Mesenchymal stem cell (in vitro differentiated cells and primary cell): Measurements from ENCODE around the gene PIP4K2A.
A peak's percentile ranks its signal among the peaks of the same experiment; 100 is the strongest.

Source experiments
- DNase-seq: peaks from one replicate; pipeline ENCODE4 v3.0.0-alpha.2; 2013
- H2AFZ ChIP-seq: one replicate; pipeline ENCODE4 v1.6.1; 2013; ENCODE audit warnings: low read depth, mild to moderate bottlenecking, control low read depth, inconsistent platforms, low read length, moderate library complexity
- H2AK5ac ChIP-seq: 2 replicates; pipeline ENCODE4 v1.6.1; 2013; ENCODE audit warnings: low read length, moderate library complexity, mild to moderate bottlenecking, inconsistent platforms; ENCODE audit not compliant: severe bottlenecking
- H2BK120ac ChIP-seq: one replicate; pipeline ENCODE4 v1.6.1; 2013; ENCODE audit warnings: low read depth, mild to moderate bottlenecking, inconsistent platforms, low read length, moderate library complexity
- H2BK12ac ChIP-seq, 2 experiments: one replicate each; pipeline ENCODE4 v1.6.1; 2013; ENCODE audit warnings: inconsistent platforms in 2 of 2, low read length in 2 of 2, mild to moderate bottlenecking in 2 of 2, moderate library complexity in 2 of 2, control low read depth in 1 of 2
- H2BK15ac ChIP-seq: one replicate; pipeline ENCODE4 v1.6.1; 2013; ENCODE audit warnings: mild to moderate bottlenecking, low read depth, inconsistent platforms; ENCODE audit not compliant: poor library complexity, severe bottlenecking
- H2BK5ac ChIP-seq: 2 replicates; pipeline ENCODE4 v1.6.1; 2013; ENCODE audit warnings: low read depth, mild to moderate bottlenecking, low read length, control low read depth, inconsistent platforms; ENCODE audit not compliant: poor library complexity, severe bottlenecking
- H3K14ac ChIP-seq, 2 experiments: one replicate each; pipeline ENCODE4 v1.6.1; 2013; ENCODE audit warnings: inconsistent platforms in 2 of 2, low read length in 2 of 2, control low read depth in 1 of 2, mild to moderate bottlenecking in 1 of 2, moderate library complexity in 1 of 2
- H3K18ac ChIP-seq, 2 experiments: one replicate each; pipeline ENCODE4 v1.6.1; 2013; ENCODE audit warnings: inconsistent platforms in 2 of 2, low read length in 2 of 2, control low read depth in 1 of 2, low read depth in 1 of 2, mild to moderate bottlenecking in 1 of 2
- H3K23ac ChIP-seq, 2 experiments: one replicate each; pipeline ENCODE4 v1.6.1; 2013; ENCODE audit warnings: inconsistent platforms in 2 of 2, low read length in 2 of 2, mild to moderate bottlenecking in 2 of 2, moderate library complexity in 2 of 2, control low read depth in 1 of 2
- H3K27ac ChIP-seq: 2 replicates; pipeline ENCODE4 v1.5.1; 2013; ENCODE audit warnings: mild to moderate bottlenecking, moderate library complexity, low read length, control low read depth, inconsistent platforms; ENCODE audit not compliant: poor library complexity, severe bottlenecking
- H3K27me3 ChIP-seq, 2 experiments: 2 replicates each; pipeline versions ENCODE4 v1.6.1 to v1.7.0; 2013; ENCODE audit warnings: low read length in 2 of 2, mild to moderate bottlenecking in 2 of 2, moderate library complexity in 2 of 2, control low read depth in 1 of 2, inconsistent platforms in 1 of 2; ENCODE audit not compliant: control insufficient read depth in 1 of 2, insufficient read depth in 1 of 2
- H3K36me3 ChIP-seq, 2 experiments: 2 replicates each; pipeline versions ENCODE4 v1.6.1 to v1.7.0; 2013; ENCODE audit warnings: low read length in 2 of 2, control low read depth in 1 of 2, inconsistent platforms in 1 of 2, low read depth in 1 of 2, mild to moderate bottlenecking in 1 of 2; ENCODE audit not compliant: insufficient read depth in 2 of 2, control insufficient read depth in 1 of 2
- H3K4ac ChIP-seq, 2 experiments: one replicate each; pipeline ENCODE4 v1.6.1; 2013; ENCODE audit warnings: inconsistent platforms in 2 of 2, low read length in 2 of 2, mild to moderate bottlenecking in 2 of 2, moderate library complexity in 2 of 2, control low read depth in 1 of 2, low read depth in 1 of 2
- H3K4me1 ChIP-seq: 2 replicates; pipeline ENCODE4 v1.6.1; 2013; ENCODE audit warnings: low read depth, low read length, control low read depth; ENCODE audit not compliant: control insufficient read depth, insufficient read depth
- H3K4me2 ChIP-seq: 2 replicates; pipeline ENCODE4 v1.6.1; 2013; ENCODE audit warnings: low read length, mild to moderate bottlenecking, inconsistent platforms; ENCODE audit not compliant: poor library complexity, severe bottlenecking
- H3K4me3 ChIP-seq, 2 experiments: 2 replicates each; pipeline versions ENCODE4 v1.5.1 to v1.7.0; 2013; ENCODE audit warnings: low read length in 2 of 2, mild to moderate bottlenecking in 2 of 2, control low read depth in 1 of 2, low read depth in 1 of 2; ENCODE audit not compliant: insufficient read depth in 1 of 2
- H3K79me1 ChIP-seq: replicated peaks from 2 replicates; pipeline ENCODE4 v1.6.1; 2013; ENCODE audit warnings: mild to moderate bottlenecking, control low read depth, low read length, inconsistent platforms; ENCODE audit not compliant: poor library complexity, severe bottlenecking
- H3K9ac ChIP-seq: 2 replicates; pipeline ENCODE4 v1.7.0; 2013; ENCODE audit warnings: mild to moderate bottlenecking, low read length, moderate library complexity
- H3K9me3 ChIP-seq: 2 replicates; pipeline ENCODE4 v1.7.0; 2013; ENCODE audit warnings: mild to moderate bottlenecking, low read length; ENCODE audit not compliant: control insufficient read depth
- H4K8ac ChIP-seq: one replicate; pipeline ENCODE4 v1.6.1; 2013; ENCODE audit warnings: inconsistent platforms, mild to moderate bottlenecking, low read length, moderate library complexity
- H4K91ac ChIP-seq: one replicate; pipeline ENCODE4 v1.6.1; 2013; ENCODE audit warnings: mild to moderate bottlenecking, low read length, inconsistent platforms
- WGBS: methylation state at CpG from one replicate; pipeline ENCODE4 v1.1.7; 2013; ENCODE audit warnings: mixed read lengths; 5-methylcytosine and 5-hydroxymethylcytosine counted together

The PIP4K2A gene

GRCh38 chr10:22737587-22737986 lies 23.2 kb upstream of the PIP4K2A start:
- Histone ChIP-seq H2BK5ac (no peak overlapping the region), H3K9ac (peak overlapping the region; percentile 53), H2BK12ac (peak overlapping the region in 1 of 2 experiments; percentile 42), H3K4me2 (no peak overlapping the region), H3K23ac (no peak overlapping the region), H3K4ac (no peak overlapping the region), H2AFZ (no peak overlapping the region), H3K4me1 (peaks cover 3% of the 10 kb centered on the region), H3K14ac (no peak overlapping the region), H3K4me3 (no peak overlapping the region), H4K8ac (no peak overlapping the region), H2AK5ac (peak overlapping the region; percentile 57), H3K36me3 (no peaks in the 10 kb centered on the region), H3K27ac (peak overlapping the region; percentile 6), H3K27me3 (no peaks in the 10 kb centered on the region), H4K91ac (no peak overlapping the region), H2BK15ac (no peak overlapping the region), H3K18ac (peak overlapping the region; percentile 3 to 49), H2BK120ac (peak overlapping the region; percentile 34), H3K79me1 (no peaks in the 10 kb centered on the region), H3K9me3 (no peaks in the 10 kb centered on the region)
- 9% methylated on average over 1 of the region's 1 CpG for WGBS
- peak; percentile 84 for DNase-seq

GRCh38 chr10:22736134-22736533 lies 21.8 kb upstream of the PIP4K2A start:
- peaks cover 3% of the 10 kb centered on the region for H3K4me1 ChIP-seq
- H2BK120ac ChIP-seq = no peak overlapping the region
- no peaks in the 10 kb centered on the region for H3K9me3 ChIP-seq
- H2BK5ac ChIP-seq = no peak overlapping the region
- no peaks in the 10 kb centered on the region for H3K27me3 ChIP-seq
- no peak overlapping the region for H3K27ac ChIP-seq
- H3K4me3 ChIP-seq = no peak overlapping the region
- no peak overlapping the region for H3K4me2 ChIP-seq
- H2AFZ ChIP-seq = no peak overlapping the region
- H3K79me1 ChIP-seq = no peaks in the 10 kb centered on the region
- no peak overlapping the region for H3K18ac ChIP-seq
- no peak overlapping the region for H3K4ac ChIP-seq
- no peak for DNase-seq
- no peak overlapping the region for H4K91ac ChIP-seq
- no peak overlapping the region for H4K8ac ChIP-seq
- no peak overlapping the region for H2BK12ac ChIP-seq
- H2BK15ac ChIP-seq = no peak overlapping the region
- H3K23ac ChIP-seq = no peak overlapping the region
- H3K36me3 ChIP-seq = no peaks in the 10 kb centered on the region
- H2AK5ac ChIP-seq = no peak overlapping the region
- H3K14ac ChIP-seq = no peak overlapping the region
- H3K9ac ChIP-seq = no peak overlapping the region

GRCh38 chr10:22733992-22734391 lies 19.6 kb upstream of the PIP4K2A start:
- DNase-seq = no peak
- no peak overlapping the region for H2BK12ac ChIP-seq
- H3K4ac ChIP-seq = no peak overlapping the region
- H3K27ac ChIP-seq = no peak overlapping the region
- no peaks in the 10 kb centered on the region for H3K27me3 ChIP-seq
- peaks cover 3% of the 10 kb centered on the region for H3K4me1 ChIP-seq
- no peak overlapping the region for H3K14ac ChIP-seq
- no peak overlapping the region for H3K18ac ChIP-seq
- no peak overlapping the region for H2BK15ac ChIP-seq
- H4K8ac ChIP-seq = no peak overlapping the region
- no peak overlapping the region for H3K9ac ChIP-seq
- no peak overlapping the region for H3K23ac ChIP-seq
- H4K91ac ChIP-seq = no peak overlapping the region
- no peak overlapping the region for H2BK120ac ChIP-seq
- no peak overlapping the region for H2AFZ ChIP-seq
- H3K4me2 ChIP-seq = no peak overlapping the region
- no peaks in the 10 kb centered on the region for H3K9me3 ChIP-seq
- no peak overlapping the region for H2AK5ac ChIP-seq
- 74% methylated on average over 1 of the region's 3 CpGs for whole genome bisulfite sequencing
- H3K4me3 ChIP-seq = no peak overlapping the region
- no peaks in the 10 kb centered on the region for H3K79me1 ChIP-seq
- H3K36me3 ChIP-seq = no peaks in the 10 kb centered on the region
- H2BK5ac ChIP-seq = no peak overlapping the region

- Histone ChIP-seq H2AFZ (no peak overlapping the region), H3K9ac (no peak overlapping the region), H2BK120ac (no peak overlapping the region), H4K8ac (no peak overlapping the region), H3K4ac (no peak overlapping the region), H3K79me1 (no peaks in the 10 kb centered on the region), H3K18ac (no peak overlapping the region), H2BK5ac (no peak overlapping the region), H3K4me1 (peaks cover 1% of the 10 kb centered on the region), H2BK15ac (no peak overlapping the region), H2BK12ac (no peak overlapping the region), H3K27ac (no peak overlapping the region), H3K14ac (no peak overlapping the region), H3K4me3 (no peak overlapping the region), H3K36me3 (no peaks in the 10 kb centered on the region), H2AK5ac (no peak overlapping the region), H3K4me2 (no peak overlapping the region), H3K9me3 (no peaks in the 10 kb centered on the region), H3K23ac (no peak overlapping the region), H3K27me3 (no peaks in the 10 kb centered on the region), H4K91ac (no peak overlapping the region)
- DNase-seq = no peak
- WGBS = 95% methylated on average over 3 of the region's 3 CpGs
These were observed 13.3 kb upstream of the PIP4K2A start for GRCh38 chr10:22727663-22728062.
